ENCODE measurements around the gene TSPYL1.

TSPYL1 gene

DNA sequence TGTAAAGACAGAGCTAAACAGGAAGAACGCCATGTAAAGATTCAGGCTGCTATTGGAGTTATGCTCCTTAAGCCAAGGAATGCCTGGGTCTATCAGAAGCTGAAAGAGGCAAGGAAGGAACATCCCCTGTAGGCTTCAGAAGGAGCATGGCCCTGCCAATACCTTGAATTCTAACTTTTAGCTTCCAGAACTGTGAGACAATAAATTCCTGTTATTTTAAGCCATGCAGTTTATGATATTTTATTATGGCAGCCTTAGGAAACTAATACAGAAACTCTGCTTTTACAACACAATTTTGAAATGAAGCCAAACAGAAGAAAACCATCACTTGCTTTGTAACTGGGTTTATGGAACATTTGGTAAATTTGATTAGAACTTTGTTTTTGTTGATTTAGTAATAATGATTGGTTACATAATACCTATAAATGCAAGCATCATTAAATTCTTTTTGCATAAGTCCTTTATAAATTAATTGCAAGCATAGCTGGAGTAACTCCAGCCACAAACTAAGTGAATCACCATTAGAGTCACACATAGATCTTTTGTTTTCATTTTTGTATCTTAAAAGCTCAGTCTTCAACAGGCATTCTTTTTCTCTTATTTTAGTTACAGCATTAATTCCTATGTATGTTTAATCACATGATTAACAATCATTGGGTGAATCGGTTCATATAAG lies 33.5 kb upstream of the TSPYL1 start:
- Histone ChIP-seq H3K27ac (peak overlapping the region; percentile 55), H3K27me3 (replicated peaks) (no peaks in the 10 kb centered on the region), H3K36me3 (replicated peaks) (no peaks in the 10 kb centered on the region), H3K4me3 (ENCODE audit: low read depth, low read length) (no peak overlapping the region)
- in situ Hi-C loops (cut with HindIII; ENCODE audit: low pct_ligation_motif_present, low sequenced_read_pairs): no loop called here
- TF ChIP-seq, protein P1, sequence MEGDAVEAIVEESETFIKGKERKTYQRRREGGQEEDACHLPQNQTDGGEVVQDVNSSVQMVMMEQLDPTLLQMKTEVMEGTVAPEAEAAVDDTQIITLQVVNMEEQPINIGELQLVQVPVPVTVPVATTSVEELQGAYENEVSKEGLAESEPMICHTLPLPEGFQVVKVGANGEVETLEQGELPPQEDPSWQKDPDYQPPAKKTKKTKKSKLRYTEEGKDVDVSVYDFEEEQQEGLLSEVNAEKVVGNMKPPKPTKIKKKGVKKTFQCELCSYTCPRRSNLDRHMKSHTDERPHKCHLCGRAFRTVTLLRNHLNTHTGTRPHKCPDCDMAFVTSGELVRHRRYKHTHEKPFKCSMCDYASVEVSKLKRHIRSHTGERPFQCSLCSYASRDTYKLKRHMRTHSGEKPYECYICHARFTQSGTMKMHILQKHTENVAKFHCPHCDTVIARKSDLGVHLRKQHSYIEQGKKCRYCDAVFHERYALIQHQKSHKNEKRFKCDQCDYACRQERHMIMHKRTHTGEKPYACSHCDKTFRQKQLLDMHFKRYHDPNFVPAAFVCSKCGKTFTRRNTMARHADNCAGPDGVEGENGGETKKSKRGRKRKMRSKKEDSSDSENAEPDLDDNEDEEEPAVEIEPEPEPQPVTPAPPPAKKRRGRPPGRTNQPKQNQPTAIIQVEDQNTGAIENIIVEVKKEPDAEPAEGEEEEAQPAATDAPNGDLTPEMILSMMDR (IDR thresholded peaks at IDR 0.05; ENCODE audit: low read depth, low read length, missing control alignments): no peak
- no peak for DNase-seq

DNA sequence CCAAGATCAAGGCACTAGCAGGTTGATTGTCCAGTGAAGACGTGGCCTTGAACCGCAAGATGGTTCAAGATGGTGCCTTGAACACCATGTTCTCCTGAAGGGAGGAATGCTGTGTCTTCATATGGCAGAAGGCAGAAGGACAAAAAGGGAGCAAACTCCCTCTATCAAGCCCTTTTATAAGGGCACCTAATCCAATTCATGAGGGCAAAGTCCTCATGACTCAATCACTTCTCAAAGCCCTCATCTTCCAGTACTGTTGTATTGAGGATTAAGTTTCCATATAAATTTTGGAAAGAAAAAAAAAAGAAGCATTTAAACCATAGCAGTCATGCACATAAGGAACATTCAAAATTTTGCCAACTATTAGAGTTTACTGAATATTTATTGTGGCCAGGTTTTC lies 29.9 kb upstream of the TSPYL1 start:
- H3K27ac ChIP-seq: no peak overlapping the region
- H3K27me3 ChIP-seq (replicated peaks): no peaks in the 10 kb centered on the region
- no peak overlapping the region for H3K4me3 ChIP-seq (ENCODE audit: low read depth, low read length)
- H3K36me3 ChIP-seq (replicated peaks): no peaks in the 10 kb centered on the region
- no peak for DNase-seq
- TF ChIP-seq, protein P1 (IDR thresholded peaks at IDR 0.05; ENCODE audit: low read depth, low read length, missing control alignments): no peak
- in situ Hi-C loops (cut with HindIII; ENCODE audit: low pct_ligation_motif_present, low sequenced_read_pairs): no loop called here

DNA sequence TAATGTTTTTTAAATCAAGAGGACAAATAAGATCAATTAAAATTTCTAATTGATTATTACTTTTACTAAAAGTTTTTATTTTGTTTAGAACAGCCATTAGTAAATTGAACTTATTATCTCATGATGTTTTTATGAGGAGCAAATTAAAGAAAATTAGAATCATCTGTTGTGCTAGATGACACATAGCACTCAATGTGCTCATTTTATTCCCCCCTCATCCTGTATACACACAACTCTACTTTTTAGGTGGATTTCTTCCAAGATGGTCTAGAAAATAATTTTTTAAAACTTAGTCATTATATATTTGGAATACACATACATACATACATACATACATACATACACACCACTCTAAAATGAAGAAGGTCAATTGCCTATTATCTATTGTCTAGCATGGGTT lies 29.3 kb upstream of the TSPYL1 start:
- TF ChIP-seq, protein P1 (IDR thresholded peaks at IDR 0.05; ENCODE audit: low read depth, low read length, missing control alignments): no peak
- in situ Hi-C loops (cut with HindIII; ENCODE audit: low pct_ligation_motif_present, low sequenced_read_pairs): no loop called here
- Histone ChIP-seq H3K36me3 (replicated peaks) (no peaks in the 10 kb centered on the region), H3K27ac (no peak overlapping the region), H3K4me3 (ENCODE audit: low read depth, low read length) (no peak overlapping the region), H3K27me3 (replicated peaks) (no peaks in the 10 kb centered on the region)
- DNase-seq: no peak

DNA sequence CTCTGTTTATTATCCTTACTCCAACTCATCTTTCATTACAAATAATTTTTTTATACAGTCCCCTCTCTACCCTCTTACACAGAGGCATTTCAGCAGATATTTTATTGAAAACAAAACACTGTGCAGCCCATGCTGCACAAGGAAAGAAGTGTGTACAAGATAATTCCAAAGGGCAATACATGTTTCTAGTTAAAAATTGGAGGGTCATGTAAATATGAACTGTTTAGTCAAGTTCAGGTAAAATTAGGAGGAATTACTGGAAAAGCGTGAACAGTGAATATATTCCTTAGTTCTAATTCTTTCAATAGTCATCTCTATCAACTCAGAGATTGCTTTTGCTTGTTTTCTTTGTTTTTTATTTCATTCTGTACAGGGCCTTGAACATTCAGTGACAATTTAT lies 27.9 kb upstream of the TSPYL1 start:
- Histone ChIP-seq H3K4me3 (ENCODE audit: low read depth, low read length) (no peak overlapping the region), H3K27me3 (replicated peaks) (no peaks in the 10 kb centered on the region), H3K27ac (no peak overlapping the region), H3K36me3 (replicated peaks) (no peaks in the 10 kb centered on the region)
- DNase-seq: no peak
- TF ChIP-seq, protein P1 (IDR thresholded peaks at IDR 0.05; ENCODE audit: low read depth, low read length, missing control alignments): no peak
- in situ Hi-C loops (cut with HindIII; ENCODE audit: low pct_ligation_motif_present, low sequenced_read_pairs): no loop called here

DNA sequence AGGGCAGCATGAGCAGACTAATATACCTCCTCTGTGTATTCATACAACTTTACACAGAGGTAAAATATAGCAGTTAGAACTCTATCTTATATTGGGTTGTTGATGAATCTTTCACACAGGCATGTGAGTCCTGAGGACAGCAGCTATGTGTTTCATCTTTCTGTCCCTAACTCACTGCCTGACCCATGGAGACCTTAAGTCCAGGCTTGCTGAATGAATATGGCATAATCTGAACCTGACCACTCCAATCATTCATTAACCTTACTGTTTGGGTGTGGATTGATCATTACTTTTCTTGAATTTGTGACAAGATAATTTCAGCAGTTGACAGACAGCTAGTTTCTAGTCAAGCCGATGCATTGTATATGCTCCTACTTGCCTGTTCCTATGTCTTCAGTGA lies 27.3 kb upstream of the TSPYL1 start:
- DNase-seq: no peak
- H3K4me3 ChIP-seq (ENCODE audit: low read depth, low read length): no peak overlapping the region
- in situ Hi-C loops (cut with HindIII; ENCODE audit: low pct_ligation_motif_present, low sequenced_read_pairs): no loop called here
- TF ChIP-seq, protein P1 (IDR thresholded peaks at IDR 0.05; ENCODE audit: low read depth, low read length, missing control alignments): no peak
- no peak overlapping the region for H3K27ac ChIP-seq
- no peaks in the 10 kb centered on the region for H3K27me3 ChIP-seq (replicated peaks)
- no peaks in the 10 kb centered on the region for H3K36me3 ChIP-seq (replicated peaks)

DNA sequence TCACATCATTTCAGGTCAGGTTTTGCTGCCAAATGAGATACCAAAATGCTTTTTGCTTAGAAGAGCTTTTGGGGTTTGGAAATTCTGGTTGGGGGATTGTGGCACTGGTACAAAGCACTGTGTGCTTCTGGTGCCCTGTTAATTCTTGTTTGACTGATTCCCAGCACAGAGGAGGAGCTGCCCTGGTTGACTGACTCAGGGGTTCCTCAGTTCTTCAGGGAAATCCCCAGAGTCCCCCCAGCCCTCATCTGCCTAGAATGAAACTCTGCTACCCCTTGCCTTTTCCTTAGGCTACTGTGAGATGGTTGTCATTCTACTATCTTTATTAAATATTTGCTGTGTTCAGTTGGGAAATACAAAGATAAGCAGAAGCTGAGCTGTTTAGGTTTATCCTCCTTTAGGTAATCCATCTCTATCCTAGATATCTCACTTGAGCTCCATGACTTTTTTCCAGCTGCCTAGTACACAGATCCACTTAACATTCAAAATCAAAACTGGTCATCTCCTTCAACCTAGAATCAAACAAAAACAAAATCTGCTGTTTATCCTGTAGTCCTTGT lies 24.9 kb upstream of the TSPYL1 start:
- TF ChIP-seq, protein P1 (IDR thresholded peaks at IDR 0.05; ENCODE audit: low read depth, low read length, missing control alignments): no peak
- no peaks in the 10 kb centered on the region for H3K27me3 ChIP-seq (replicated peaks)
- H3K4me3 ChIP-seq (ENCODE audit: low read depth, low read length): no peak overlapping the region
- in situ Hi-C loops (cut with HindIII; ENCODE audit: low pct_ligation_motif_present, low sequenced_read_pairs): no loop called here
- no peak overlapping the region for H3K27ac ChIP-seq
- DNase-seq: no peak
- no peaks in the 10 kb centered on the region for H3K36me3 ChIP-seq (replicated peaks)

Data from brain microvascular endothelial cell (primary cell).